PFSK-1 (cell line): ENCODE results near the gene CEACAM3.

Experiments used
- FOXP2 ChIP-seq: optimal IDR thresholded peaks from 2 replicates; pipeline ENCODE3; 2011; ENCODE audit warnings: borderline replicate concordance, control low read depth, inconsistent platforms; ENCODE audit not compliant: insufficient read depth; ENCODE audit errors: extremely low read length, extremely low read depth
- POLR2AphosphoS5 ChIP-seq: IDR thresholded peaks from 2 replicates; pipeline ENCODE4 v1.6.1; 2012; ENCODE audit warnings: low read depth, mild to moderate bottlenecking, control low read depth, low read length, moderate library complexity
- SIN3A ChIP-seq: IDR thresholded peaks from 2 replicates; pipeline ENCODE4 v1.6.1; 2012; ENCODE audit warnings: mild to moderate bottlenecking, low read length, moderate library complexity, borderline replicate concordance; ENCODE audit not compliant: insufficient read depth
- TAF1 ChIP-seq: IDR thresholded peaks from 2 replicates; pipeline ENCODE4 v1.6.1; 2012; ENCODE audit warnings: low read length, control low read depth, borderline replicate concordance; ENCODE audit not compliant: insufficient read depth
- TF ChIP-seq, protein P1 (sequence below), 2 experiments: IDR thresholded peaks; 2 replicates each; pipeline versions ENCODE4 v1.6.1 to v1.8.0; 2011 to 2012; ENCODE audit warnings: low read depth in 2 of 2, low read length in 2 of 2, control low read depth in 1 of 2, inconsistent platforms in 1 of 2, mild to moderate bottlenecking in 1 of 2, moderate library complexity in 1 of 2; ENCODE audit not compliant: insufficient read depth in 1 of 2

CEACAM3 gene

DNA sequence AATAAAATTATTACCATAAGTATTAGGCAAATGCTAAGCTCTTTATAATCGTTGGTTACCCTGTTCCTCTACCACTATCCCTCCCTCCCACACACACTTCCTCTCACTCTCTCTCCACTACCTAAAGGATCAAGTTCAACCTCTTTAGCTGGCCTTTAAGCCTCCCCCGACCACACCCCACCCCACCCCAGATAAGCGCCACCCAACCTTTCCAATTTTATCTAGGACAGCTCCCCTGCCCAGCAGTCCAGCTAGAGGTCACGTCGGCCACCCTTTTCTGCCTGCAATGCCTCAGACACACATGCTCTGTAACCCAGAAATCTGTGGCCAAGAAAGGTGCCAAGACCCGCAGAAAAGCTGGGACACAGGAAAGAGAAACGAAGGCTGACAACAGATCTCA lies 47.0 kb downstream of the CEACAM3 start:
- TF ChIP-seq POLR2AphosphoS5 (no peak), TAF1 (no peak), FOXP2 (no peak)

DNA sequence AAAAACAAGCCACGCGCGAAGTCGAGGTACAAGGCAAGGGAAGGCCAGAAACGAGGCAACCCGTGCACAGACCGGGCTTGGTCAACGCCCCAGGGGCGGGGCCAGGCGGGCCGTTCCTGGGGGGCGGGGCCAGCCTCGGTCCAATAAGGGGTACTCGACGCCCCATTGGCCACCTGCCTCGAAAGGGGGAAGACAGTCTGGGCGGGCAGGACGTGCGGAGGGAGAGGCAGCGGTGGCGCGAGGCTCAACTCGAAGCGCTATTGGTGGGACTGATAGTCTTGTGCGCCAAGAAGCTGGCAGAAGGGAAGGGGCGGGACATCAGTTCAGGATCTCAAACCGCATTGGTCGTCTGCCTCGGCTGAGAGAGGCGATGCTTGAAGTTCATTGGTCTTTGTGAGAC lies 48.2 kb downstream of the CEACAM3 start, which contains the start of gene LYPD4:
Gene LYPD4, minus strand, starts transcription at position 83 of the 400 bp plus-strand sequence. CDS start 5,398 bp downstream, outside the sequence.
- no peak for TF ChIP-seq SIN3A
- TF ChIP-seq FOXP2 = no peak
- no peak for TF ChIP-seq TAF1
- TF ChIP-seq, protein P1, sequence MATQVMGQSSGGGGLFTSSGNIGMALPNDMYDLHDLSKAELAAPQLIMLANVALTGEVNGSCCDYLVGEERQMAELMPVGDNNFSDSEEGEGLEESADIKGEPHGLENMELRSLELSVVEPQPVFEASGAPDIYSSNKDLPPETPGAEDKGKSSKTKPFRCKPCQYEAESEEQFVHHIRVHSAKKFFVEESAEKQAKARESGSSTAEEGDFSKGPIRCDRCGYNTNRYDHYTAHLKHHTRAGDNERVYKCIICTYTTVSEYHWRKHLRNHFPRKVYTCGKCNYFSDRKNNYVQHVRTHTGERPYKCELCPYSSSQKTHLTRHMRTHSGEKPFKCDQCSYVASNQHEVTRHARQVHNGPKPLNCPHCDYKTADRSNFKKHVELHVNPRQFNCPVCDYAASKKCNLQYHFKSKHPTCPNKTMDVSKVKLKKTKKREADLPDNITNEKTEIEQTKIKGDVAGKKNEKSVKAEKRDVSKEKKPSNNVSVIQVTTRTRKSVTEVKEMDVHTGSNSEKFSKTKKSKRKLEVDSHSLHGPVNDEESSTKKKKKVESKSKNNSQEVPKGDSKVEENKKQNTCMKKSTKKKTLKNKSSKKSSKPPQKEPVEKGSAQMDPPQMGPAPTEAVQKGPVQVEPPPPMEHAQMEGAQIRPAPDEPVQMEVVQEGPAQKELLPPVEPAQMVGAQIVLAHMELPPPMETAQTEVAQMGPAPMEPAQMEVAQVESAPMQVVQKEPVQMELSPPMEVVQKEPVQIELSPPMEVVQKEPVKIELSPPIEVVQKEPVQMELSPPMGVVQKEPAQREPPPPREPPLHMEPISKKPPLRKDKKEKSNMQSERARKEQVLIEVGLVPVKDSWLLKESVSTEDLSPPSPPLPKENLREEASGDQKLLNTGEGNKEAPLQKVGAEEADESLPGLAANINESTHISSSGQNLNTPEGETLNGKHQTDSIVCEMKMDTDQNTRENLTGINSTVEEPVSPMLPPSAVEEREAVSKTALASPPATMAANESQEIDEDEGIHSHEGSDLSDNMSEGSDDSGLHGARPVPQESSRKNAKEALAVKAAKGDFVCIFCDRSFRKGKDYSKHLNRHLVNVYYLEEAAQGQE (IDR thresholded peaks at IDR 0.05; ENCODE audit: insufficient read depth in 1 of 2, low read depth in 2 of 2, low read length in 2 of 2) = no peak
- TF ChIP-seq POLR2AphosphoS5 = no peak

DNA sequence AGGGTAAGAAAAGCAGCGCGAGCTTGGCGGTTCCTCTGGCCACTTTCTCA lies 48.4 kb downstream of the CEACAM3 start, which contains the start of gene DMRTC2:
Gene DMRTC2, plus strand, starts transcription at position 42 of the 50 bp plus-strand sequence. CDS start 2,387 bp downstream, outside the sequence.
- TF ChIP-seq TAF1 (no peak), SIN3A (no peak), FOXP2 (no peak), POLR2AphosphoS5 (no peak)
- TF ChIP-seq, protein P1 (IDR thresholded peaks at IDR 0.05; ENCODE audit: insufficient read depth in 1 of 2, low read depth in 2 of 2, low read length in 2 of 2) = no peak

DNA sequence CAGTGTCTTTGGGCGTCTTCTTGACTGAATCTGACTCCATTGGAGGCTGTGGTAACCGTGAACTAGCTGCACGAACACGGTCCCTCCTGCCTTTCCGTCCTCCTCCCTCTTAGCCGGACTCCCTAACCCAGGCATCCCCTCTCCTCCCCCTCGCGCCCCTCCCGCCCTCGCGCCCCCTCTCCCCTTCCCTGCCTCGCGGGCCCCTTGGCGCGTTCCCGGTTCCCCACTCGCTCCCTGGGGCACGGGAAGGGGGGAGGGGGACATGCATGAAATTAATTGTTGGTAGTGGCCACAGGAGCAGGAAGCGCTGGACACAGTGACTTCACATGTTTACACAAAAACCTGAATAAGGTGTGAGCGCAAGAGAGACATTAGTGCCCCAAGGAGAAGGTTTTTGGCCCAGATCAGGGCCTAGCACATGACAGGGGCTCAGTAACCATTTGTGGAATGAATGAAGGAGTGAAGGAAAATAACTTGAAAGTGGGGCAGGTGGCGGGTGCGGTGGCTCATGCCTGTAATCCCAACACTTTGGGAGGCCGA lies 48.7 kb downstream of the CEACAM3 start:
- TF ChIP-seq POLR2AphosphoS5 (no peak), TAF1 (no peak), FOXP2 (no peak), SIN3A (no peak)
- TF ChIP-seq, protein P1 (IDR thresholded peaks at IDR 0.05; ENCODE audit: insufficient read depth in 1 of 2, low read depth in 2 of 2, low read length in 2 of 2) = no peak

DNA sequence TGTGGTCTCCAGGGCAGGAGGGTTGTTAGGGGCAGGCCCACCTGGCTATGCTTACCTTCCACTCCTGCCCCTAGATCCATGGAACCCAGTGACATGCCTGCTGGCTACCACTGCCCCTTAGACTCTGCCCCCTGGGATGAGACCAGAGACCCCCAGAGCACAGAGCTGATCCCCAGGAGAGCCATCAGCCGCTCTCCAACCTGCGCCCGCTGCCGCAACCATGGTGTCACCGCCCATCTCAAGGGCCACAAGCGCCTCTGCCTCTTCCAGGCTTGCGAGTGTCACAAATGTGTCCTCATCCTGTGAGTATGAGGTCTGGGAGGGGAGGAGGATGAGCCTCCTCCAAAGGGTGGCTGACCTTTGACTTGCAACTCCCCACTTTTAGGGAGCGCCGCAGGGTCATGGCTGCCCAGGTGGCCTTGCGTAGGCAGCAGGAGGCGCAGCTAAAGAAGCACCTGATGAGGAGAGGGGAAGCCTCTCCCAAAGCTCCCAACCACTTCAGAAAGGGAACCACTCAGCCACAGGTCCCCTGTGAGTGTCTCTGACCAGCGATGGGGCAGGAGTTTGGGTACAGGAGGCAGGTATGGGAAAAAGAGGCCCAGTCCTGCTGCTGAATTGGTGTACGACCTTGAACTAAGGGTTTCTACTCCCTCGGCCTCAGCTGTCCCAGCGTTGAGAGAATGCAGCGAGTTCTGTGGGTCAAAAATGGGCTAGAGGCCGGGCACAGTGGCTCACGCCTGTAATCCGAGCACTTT lies 51.1 kb downstream of the CEACAM3 start:
- TF ChIP-seq SIN3A (no peak), TAF1 (no peak), FOXP2 (no peak), POLR2AphosphoS5 (no peak)
- TF ChIP-seq, protein P1 (IDR thresholded peaks at IDR 0.05; ENCODE audit: insufficient read depth in 1 of 2, low read depth in 2 of 2, low read length in 2 of 2) = no peak
